ENCODE measurements around the gene B3GALT6.

- TF ChIP-seq, protein P1, sequence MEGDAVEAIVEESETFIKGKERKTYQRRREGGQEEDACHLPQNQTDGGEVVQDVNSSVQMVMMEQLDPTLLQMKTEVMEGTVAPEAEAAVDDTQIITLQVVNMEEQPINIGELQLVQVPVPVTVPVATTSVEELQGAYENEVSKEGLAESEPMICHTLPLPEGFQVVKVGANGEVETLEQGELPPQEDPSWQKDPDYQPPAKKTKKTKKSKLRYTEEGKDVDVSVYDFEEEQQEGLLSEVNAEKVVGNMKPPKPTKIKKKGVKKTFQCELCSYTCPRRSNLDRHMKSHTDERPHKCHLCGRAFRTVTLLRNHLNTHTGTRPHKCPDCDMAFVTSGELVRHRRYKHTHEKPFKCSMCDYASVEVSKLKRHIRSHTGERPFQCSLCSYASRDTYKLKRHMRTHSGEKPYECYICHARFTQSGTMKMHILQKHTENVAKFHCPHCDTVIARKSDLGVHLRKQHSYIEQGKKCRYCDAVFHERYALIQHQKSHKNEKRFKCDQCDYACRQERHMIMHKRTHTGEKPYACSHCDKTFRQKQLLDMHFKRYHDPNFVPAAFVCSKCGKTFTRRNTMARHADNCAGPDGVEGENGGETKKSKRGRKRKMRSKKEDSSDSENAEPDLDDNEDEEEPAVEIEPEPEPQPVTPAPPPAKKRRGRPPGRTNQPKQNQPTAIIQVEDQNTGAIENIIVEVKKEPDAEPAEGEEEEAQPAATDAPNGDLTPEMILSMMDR (IDR thresholded peaks at IDR 0.05), result no peak
- TF ChIP-seq POLR2AphosphoS5 (IDR thresholded peaks at IDR 0.05) (no peak), POLR2A (IDR thresholded peaks at IDR 0.05) (no peak), EP300 (IDR thresholded peaks at IDR 0.05) (no peak)
Measured at GRCh38 chr1:1183221-1183747, 48.8 kb upstream of the B3GALT6 start.

All from stomach (tissue), 4 donors.